Cardiac fibroblast (primary cell): ENCODE data around the gene SFXN3.

ENCODE experiments used
- DNase-seq, 2 donors: peaks; one replicate each; pipeline versions ENCODE4 v3.0.0 to v3.0.0-alpha.2; 2010; ENCODE audit warnings: low read depth in 2 of 2
- H3K4me3 ChIP-seq, 2 donors: replicated peaks in 1 of 2; 1 replicate in 1 of 2; 2 replicates in 1 of 2; pipeline ENCODE4 v1.5.1; 2011; ENCODE audit warnings: low read depth in 2 of 2, low read length in 2 of 2, mild to moderate bottlenecking in 2 of 2, moderate library complexity in 1 of 2
- TF ChIP-seq, protein P1 (sequence below): IDR thresholded peaks from one replicate; pipeline ENCODE4 v1.5.1; 2011; ENCODE audit warnings: low read depth, mild to moderate bottlenecking, low read length, inconsistent platforms

SFXN3 gene

DNA sequence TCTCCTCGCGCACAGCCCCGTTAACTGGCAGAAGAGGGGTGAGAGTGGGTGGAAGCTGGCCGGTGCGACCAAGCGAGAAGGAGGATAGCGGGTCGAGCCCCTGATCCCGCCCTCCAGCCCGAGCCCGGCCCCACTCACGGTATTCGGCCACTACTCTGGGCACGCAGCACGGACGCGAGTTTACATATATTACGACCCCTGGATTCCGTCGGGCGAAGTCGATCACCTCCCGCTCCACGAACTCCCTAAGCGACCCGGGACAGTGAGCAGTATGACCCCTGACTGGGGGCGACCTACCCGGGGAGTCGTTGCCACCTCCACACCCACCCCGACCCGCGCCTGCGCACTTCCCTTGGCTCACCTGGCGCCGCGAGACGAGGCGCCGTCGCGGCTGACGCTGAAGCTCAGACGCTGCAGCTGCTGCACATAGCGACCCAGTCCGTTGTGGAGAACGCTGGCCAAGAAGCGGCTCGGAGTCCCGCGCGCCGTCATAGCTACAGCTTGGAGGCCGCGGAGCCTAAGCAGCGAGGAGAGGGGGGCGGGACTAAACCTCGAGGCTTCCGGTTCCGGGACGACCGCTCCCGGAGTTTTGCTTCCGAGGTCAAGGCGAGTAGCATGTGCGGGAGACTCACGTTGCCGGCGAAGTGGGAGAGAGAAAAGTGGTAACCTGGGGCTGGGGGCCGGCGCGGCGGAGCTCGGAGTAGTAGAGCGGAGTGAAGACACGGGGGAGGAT lies 43.9 kb upstream of the SFXN3 start, which contains the start of the genes MRPL43 and TWNK:
Gene MRPL43, minus strand, starts transcription at position 546 of the 733 bp plus-strand sequence. Its CDS starts 54 bp downstream, at position 492.
Gene TWNK, plus strand, starts transcription at position 592 of the 733 bp plus-strand sequence. CDS start 668 bp downstream, outside the sequence.
- DNase-seq: peak; percentile 73 to 77
- TF ChIP-seq, protein P1, sequence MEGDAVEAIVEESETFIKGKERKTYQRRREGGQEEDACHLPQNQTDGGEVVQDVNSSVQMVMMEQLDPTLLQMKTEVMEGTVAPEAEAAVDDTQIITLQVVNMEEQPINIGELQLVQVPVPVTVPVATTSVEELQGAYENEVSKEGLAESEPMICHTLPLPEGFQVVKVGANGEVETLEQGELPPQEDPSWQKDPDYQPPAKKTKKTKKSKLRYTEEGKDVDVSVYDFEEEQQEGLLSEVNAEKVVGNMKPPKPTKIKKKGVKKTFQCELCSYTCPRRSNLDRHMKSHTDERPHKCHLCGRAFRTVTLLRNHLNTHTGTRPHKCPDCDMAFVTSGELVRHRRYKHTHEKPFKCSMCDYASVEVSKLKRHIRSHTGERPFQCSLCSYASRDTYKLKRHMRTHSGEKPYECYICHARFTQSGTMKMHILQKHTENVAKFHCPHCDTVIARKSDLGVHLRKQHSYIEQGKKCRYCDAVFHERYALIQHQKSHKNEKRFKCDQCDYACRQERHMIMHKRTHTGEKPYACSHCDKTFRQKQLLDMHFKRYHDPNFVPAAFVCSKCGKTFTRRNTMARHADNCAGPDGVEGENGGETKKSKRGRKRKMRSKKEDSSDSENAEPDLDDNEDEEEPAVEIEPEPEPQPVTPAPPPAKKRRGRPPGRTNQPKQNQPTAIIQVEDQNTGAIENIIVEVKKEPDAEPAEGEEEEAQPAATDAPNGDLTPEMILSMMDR: no peak
- H3K4me3 ChIP-seq: peak within 1 kb of the TSS; percentile 97 to 100

DNA sequence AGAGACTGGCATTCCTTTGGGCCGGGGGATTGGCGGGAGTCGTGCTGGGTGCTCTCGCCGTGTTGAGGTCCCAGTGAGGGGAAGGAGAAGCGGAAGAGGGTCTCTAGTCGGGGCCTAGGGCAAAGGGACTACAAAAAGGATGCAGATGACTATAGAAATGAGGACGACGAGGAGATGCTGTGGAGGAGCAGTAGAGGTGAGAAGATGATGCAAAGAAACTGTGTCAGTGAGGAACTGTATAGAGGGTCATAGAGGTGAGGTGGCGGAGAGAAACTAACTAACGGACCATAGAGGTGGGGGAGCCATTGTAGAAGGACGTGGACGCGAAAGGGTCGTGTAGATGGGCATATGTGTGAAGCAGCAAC lies 43.4 kb upstream of the SFXN3 start:
- no peak for DNase-seq
- TF ChIP-seq, protein P1: no peak
- peak overlapping the region; percentile 97 to 100 for H3K4me3 ChIP-seq

DNA sequence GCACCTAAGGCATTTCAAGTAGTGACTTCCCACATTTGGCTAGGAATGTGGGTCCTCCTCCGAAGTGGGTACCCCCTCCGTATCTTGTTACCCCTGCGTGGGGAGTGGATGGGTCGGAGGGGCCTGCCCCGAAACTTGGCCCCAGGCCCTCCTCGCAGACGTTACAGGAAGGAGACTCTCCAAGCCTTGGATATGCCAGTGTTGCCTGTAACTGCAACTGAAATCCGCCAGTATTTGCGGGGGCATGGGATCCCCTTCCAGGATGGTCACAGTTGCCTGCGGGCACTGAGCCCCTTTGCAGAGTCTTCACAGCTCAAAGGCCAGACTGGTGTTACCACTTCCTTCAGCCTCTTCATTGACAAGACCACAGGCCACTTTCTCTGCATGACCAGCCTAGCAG lies 42.9 kb upstream of the SFXN3 start:
- peak overlapping the region; percentile 97 to 100 for H3K4me3 ChIP-seq
- TF ChIP-seq, protein P1: no peak
- no peak for DNase-seq

DNA sequence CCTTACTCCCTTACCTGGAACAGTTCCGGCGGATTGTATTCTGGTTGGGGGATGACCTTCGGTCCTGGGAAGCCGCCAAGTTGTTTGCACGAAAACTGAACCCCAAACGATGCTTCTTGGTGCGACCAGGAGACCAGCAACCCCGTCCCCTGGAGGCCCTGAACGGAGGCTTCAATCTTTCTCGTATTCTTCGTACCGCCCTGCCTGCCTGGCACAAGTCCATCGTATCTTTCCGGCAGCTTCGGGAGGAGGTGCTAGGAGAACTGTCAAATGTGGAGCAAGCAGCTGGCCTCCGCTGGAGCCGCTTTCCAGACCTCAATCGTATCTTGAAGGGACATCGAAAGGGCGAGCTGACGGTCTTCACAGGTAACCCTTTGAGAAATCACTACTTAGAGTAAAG lies 41.9 kb upstream of the SFXN3 start:
- DNase-seq: no peak
- TF ChIP-seq, protein P1: no peak
- H3K4me3 ChIP-seq: no peak overlapping the region

DNA sequence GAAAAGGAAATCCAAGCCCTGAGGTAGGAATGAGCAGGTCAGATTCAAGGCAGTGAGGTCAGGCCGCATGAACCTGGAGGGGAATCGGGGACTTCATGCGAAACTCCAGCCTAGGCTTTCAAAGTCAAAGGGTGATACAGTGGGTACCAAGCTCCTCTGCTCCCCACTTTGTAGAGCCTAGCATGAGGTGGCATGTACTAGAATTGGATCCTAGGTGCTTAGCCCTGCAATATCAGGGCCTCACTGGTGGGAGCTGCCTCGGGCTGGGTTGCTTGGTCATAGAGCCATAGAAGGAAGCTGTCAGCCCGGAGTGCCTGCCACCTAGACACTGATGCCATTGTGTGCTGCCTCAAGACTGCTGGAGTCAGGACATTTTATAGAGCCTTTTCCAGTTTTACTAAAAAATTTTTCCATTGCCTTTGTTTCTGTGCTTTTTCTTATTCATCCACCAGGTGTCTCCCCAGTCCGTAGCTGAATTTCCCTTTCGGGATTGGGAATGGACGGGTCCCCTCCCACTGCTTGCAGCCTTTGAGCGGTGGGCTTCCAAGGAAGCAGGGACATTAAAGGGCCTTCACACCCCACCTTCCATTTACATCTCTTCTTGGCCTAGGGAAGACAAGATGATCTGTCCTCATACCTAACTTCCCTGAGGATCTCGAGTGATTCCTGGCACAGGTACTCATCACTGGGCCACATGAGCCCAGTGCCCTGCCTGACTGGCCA lies 36.9 kb upstream of the SFXN3 start:
- no peak overlapping the region for H3K4me3 ChIP-seq
- TF ChIP-seq, protein P1: peak; percentile 64
- DNase-seq: peak; percentile 57 to 58

DNA sequence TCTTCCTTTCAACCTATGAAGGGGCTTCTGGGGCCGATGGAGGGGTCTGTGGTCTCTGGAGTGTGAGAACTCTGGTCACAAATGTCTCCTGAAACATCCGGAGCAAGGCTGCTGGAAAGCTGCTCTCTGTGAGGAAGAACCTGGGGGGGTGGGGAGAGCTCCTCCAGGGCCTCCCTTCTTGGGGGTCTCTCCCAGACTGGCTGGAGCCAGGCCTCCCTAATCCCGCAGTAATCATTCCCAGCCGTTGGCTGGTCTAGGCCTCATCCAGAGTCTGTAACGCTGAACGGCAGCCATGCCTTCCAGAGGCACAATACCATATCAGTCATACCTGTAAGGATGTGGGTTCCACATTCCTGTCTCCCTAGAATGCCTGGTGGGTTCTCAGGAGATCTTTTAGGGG lies 35.9 kb upstream of the SFXN3 start:
- TF ChIP-seq, protein P1: no peak
- no peak overlapping the region for H3K4me3 ChIP-seq
- no peak for DNase-seq
